ENCODE data around the gene CSPG4. TPM values are rescaled to one million over a fixed set of nuclear protein-coding genes. Genes with fewer than 3 reads are reported as not detected.
"Not testable (repeated sequence)": the region's sequence is repeated elsewhere in the genome, so short reads cannot be mapped to it uniquely, and the experiment has no call there.

The CSPG4 gene
- total RNA-seq, 1 donor from 2014 or later: 246 TPM

- DNase-seq: no peak
Observed at GRCh38 chr15:75704618-75705017, 8.0 kb downstream of the CSPG4 start.

- DNase-seq: no peak
Observed at GRCh38 chr15:75704263-75704615, 8.4 kb downstream of the CSPG4 start.

DNA sequence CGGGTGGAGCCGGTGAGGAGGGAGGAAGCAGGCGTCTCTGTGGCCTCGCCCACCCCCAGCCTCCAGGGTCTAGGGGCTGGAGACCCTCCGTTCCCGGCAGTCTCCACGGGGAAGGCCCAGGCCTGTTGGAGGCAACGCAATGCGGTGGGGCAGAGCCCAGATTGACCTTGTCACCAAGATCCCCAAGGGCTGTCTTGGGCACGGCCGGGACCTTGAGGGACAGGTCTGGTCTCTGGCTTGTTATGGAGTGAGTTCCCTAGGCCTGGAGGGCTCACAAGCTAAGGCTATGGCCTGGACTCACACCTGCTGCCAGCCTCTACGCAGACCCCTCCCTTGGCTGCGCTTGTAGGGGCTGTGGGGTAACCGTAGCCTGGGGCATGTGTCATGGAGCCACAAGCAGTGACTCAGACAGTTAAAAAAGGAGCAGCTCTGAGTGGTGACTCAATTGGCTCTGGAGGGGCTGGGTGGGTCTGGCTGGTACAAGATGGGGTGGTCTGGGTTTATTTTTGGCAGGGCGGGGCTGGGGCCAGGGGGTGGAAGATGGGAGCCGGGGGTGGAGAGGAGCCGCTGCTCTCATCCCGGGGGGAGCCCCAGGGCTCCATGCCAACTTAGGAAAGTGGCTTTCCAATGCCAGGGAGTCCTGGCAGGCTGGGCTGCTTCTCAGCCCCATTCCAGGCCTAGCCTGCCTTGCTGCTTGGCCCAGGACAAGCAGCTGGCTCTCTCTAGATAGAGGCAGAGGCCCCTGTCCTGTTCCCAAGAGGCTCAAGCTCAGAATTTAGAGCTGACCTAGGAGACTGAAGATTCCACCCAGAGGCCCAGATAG lies 9.0 kb downstream of the CSPG4 start:
- not testable (repeated sequence) for DNase-seq

GRCh38 chr15:75702436-75702835 lies 10.2 kb downstream of the CSPG4 start:
- DNase-seq: no peak

GRCh38 chr15:75701071-75702003 lies 11.3 kb downstream of the CSPG4 start:
- peak; percentile 48 for DNase-seq

GRCh38 chr15:75699961-75700874 lies 12.4 kb downstream of the CSPG4 start:
- peak; percentile 76 for DNase-seq

- peak; percentile 50 for DNase-seq
Observed at GRCh38 chr15:75699517-75699916, 13.1 kb downstream of the CSPG4 start.

- DNase-seq: peak; percentile 54
Observed at GRCh38 chr15:75697974-75698747, 14.5 kb downstream of the CSPG4 start.

GRCh38 chr15:75697523-75697922 lies 15.1 kb downstream of the CSPG4 start:
- DNase-seq: no peak

- DNase-seq: no peak
Observed at GRCh38 chr15:75696854-75697259, 15.8 kb downstream of the CSPG4 start.

DNA sequence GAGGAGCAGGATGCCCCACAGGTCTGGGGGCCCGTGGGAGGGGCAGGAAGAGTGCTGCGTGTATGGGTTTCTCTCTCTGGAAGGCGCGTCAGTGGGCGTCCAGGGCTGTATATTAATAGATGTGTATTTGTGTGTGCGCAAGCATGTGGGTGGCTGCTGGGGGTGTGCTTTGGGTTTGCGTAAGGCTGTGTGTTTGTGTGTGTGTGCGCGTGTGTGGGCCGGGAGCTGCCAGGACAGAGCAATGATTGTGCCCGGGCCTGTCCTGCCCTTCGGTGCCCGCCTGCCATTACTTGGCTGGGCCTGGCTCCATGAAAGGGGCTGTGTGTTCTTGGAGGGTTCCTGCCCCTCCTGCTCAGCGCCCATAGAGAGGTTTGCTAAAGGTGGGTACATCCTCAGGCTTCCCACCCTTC lies 16.3 kb downstream of the CSPG4 start:
- peak; percentile 78 for DNase-seq

GRCh38 chr15:75695634-75696310 lies 16.9 kb downstream of the CSPG4 start:
- DNase-seq: peak; percentile 38

DNA sequence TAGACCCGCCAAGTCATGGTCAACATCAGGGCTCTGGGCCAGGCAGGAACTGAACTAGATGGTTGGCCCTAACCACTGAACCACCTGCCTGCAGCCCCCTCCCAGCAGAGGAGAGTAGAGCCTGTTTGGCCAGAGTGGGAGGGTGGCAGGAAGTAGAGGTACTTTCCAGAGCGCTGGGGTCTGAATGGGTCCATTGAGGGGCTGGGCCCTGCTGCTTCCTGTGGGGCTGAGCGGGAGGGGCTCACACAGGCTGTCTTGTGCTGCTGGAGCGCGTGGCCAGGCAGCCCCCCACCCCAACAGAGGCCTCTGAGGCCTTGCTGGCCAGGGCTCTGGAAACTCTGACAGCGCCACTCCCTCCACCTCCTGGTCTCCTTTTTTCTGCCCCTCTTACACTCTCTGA lies 17.4 kb downstream of the CSPG4 start:
- peak; percentile 84 for DNase-seq

DNA sequence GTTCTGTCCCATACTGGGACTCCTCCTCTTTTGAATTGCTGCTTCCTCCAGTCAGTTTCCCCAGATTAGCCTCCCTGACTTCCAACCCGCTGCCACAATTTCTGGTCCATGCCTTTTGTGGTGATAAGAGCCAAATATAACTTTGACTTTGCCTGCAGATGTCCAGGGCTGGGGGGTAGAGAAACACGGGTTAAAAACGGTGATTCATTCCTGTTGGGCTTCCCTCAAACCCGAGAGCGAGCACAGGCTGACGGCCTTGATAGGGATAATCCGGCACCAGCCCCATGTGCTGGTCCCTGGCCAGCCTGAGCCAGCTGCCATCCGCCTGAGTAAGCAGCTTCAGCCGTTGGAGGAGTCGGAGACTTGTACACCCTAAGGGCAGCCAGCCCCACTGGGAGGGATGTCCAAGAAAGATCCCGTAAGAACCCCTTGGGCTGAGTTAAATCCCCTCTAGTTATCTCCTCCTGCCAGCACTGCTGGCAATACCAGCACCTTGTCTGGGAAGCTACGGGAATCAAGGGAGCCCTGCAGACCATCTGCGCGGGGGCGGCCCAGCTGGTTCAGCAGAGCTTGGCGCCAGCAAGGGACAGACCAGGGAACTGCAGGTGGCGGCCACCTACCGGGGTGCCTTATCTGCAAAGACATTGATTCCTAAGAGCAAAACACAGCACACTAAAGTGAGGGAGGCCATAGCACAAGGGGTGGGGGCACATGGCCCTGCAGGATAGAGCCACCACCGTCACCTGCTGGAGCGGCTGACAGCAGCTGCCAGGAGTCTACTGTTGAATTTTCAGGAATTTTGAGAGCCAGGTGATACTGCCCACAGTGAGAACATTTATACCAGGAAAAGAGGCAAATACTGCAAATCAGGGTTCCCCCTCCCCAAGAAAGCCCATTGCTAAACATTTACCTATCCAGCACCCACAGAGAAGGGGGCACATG lies 18.1 kb downstream of the CSPG4 start:
- peak; percentile 94 for DNase-seq

GRCh38 chr15:75693501-75694240 lies 19.0 kb downstream of the CSPG4 start:
- DNase-seq: peak; percentile 62

DNA sequence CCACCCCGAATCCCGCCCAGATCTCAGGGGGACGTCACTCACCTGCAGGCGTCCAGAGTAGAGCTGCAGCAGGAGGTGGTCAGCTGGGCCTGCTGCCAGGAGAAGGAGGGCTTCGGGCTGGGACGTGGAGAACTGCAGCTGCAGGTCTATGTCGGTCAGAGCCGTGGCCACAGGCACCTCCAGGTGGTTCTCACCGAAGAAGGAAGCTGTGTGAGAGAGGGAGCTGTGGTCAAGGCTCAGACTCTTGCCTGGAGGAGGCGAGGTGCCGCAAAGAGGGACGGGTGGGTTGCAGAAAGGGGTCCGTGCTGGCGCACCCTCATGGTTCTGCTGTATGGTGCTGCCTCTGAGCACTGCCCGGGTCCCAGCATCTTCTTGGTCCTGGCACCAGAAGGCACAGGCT lies 19.6 kb downstream of the CSPG4 start:
- not testable (repeated sequence) for DNase-seq

- not testable (repeated sequence) for DNase-seq
Observed at GRCh38 chr15:75692311-75692710, 20.3 kb downstream of the CSPG4 start.

- not testable (repeated sequence) for DNase-seq
Observed at GRCh38 chr15:75689429-75689828, 23.2 kb downstream of the CSPG4 start.

DNA sequence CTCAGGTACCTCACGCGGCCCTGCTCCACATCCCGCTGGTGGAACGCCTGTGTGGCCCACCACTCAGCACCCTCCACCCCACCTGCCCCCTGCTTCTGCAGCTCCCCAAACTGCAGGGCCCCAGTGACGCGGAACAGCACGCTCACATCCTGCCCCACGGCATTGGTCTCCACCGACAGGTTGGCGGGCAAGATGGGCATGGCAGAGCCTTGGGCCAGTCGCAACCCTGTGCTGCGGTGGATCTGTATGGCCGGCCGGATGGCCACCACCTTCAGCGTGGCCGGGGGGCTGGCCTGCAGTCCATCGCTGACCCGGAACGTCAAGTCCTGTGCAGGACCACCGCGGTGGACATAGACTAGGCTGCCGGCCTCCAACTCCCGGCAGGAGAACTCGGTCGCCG lies 23.8 kb downstream of the CSPG4 start:
- DNase-seq: no peak

Data from tongue (tissue), 2 donors.